WTC11 (cell line): ENCODE results near the gene EGF. TPM values are rescaled to one million over a fixed set of nuclear protein-coding genes. Genes with fewer than 3 reads are reported as not detected.

ENCODE experiments used
- ATAC-seq: fragments of 200-7000 bp; cut with Tn5 transposase; 2 replicates; pipeline ENCODE4 v1.10.0; 2021; ENCODE audit warnings: mild to moderate bottlenecking, moderate library complexity
- CTCF ChIA-PET: fragments of 300-600 bp; sonication (Branson Sonifier 250); formaldehyde crosslinking; loops from one replicate; lab custom pipeline; 2021; ENCODE audit warnings: antibody characterized with exemption; lab: Charles Lee
- POLR2A ChIA-PET: fragments of 350-600 bp; sonication (Branson Sonifier 250); formaldehyde crosslinking; loops from one replicate; lab custom pipeline; 2021; ENCODE audit warnings: antibody characterized with exemption; lab: Charles Lee
- DNase-seq: peaks from one replicate; pipeline ENCODE4 v3.0.0; 2021; ENCODE audit warnings: low spot score
- H3K27ac Mint-ChIP-seq: 2 replicates; pipeline ENCODE4 v1.8.0; 2021; ENCODE audit warnings: mixed read lengths
- H3K27me3 Mint-ChIP-seq: 2 replicates; pipeline ENCODE4 v1.8.0; 2021; ENCODE audit warnings: low read depth, mild to moderate bottlenecking, moderate library complexity, mixed read lengths
- H3K36me3 Mint-ChIP-seq: 2 replicates; pipeline ENCODE4 v1.8.0; 2021; ENCODE audit warnings: mixed read lengths
- H3K4me1 Mint-ChIP-seq: 2 replicates; pipeline ENCODE4 v1.8.0; 2022; ENCODE audit warnings: mixed read lengths
- H3K4me3 Mint-ChIP-seq: 2 replicates; pipeline ENCODE4 v1.8.0; 2021; ENCODE audit warnings: mild to moderate bottlenecking, moderate library complexity, mixed read lengths
- H3K9me3 Mint-ChIP-seq: 2 replicates; pipeline ENCODE4 v1.8.0; 2021; ENCODE audit warnings: mixed read lengths
- AR ChIP-seq: fragments of 250-450 bp; sonication (Bioruptor Pico); IDR thresholded peaks from 2 replicates; pipeline ENCODE4 v1.9.0; 2021; ENCODE audit warnings: mild to moderate bottlenecking
- ARID4B ChIP-seq: sonication (generic); formaldehyde crosslinking; IDR thresholded peaks from 2 replicates; pipeline ENCODE4 v1.8.0; 2023; ENCODE audit warnings: missing genetic modification reagents, mild to moderate bottlenecking, borderline replicate concordance
- CBFB ChIP-seq: sonication (generic); formaldehyde crosslinking; IDR thresholded peaks from 2 replicates; pipeline ENCODE4 v1.8.1; 2022; ENCODE audit warnings: mild to moderate bottlenecking, low read depth, missing genetic modification reagents
- CREM ChIP-seq: sonication (generic); formaldehyde crosslinking; IDR thresholded peaks from 2 replicates; pipeline ENCODE4 v1.8.1; 2022; ENCODE audit warnings: mild to moderate bottlenecking, missing genetic modification reagents, moderate library complexity
- ESRRA ChIP-seq: sonication (generic); formaldehyde crosslinking; IDR thresholded peaks from 2 replicates; pipeline ENCODE4 v1.8.1; 2022; ENCODE audit warnings: mild to moderate bottlenecking, missing genetic modification reagents, borderline replicate concordance
- KAT7 ChIP-seq: sonication (generic); formaldehyde crosslinking; IDR thresholded peaks from 2 replicates; pipeline ENCODE4 v1.8.1; 2023; ENCODE audit warnings: missing genetic modification reagents, mild to moderate bottlenecking, borderline replicate concordance
- MXD4 ChIP-seq: fragments of 250-450 bp; sonication (Bioruptor Pico); IDR thresholded peaks from 2 replicates; pipeline ENCODE4 v1.8.0; 2021; ENCODE audit warnings: mild to moderate bottlenecking, moderate library complexity, borderline replicate concordance
- NFYB ChIP-seq: sonication (generic); formaldehyde crosslinking; conservative IDR thresholded peaks from 2 replicates; pipeline ENCODE4 v1.8.0; 2022; ENCODE audit warnings: low read depth, missing genetic modification reagents
- SMAD3 ChIP-seq: sonication (generic); formaldehyde crosslinking; IDR thresholded peaks from 2 replicates; pipeline ENCODE4 v1.8.0; 2022; ENCODE audit warnings: missing genetic modification reagents, mild to moderate bottlenecking, borderline replicate concordance
- TCF7 ChIP-seq: sonication (generic); formaldehyde crosslinking; IDR thresholded peaks from 2 replicates; pipeline ENCODE4 v1.8.0; 2022; ENCODE audit warnings: mild to moderate bottlenecking, low read depth, missing genetic modification reagents, moderate library complexity
- TP53 ChIP-seq: sonication (generic); formaldehyde crosslinking; IDR thresholded peaks from 2 replicates; pipeline ENCODE4 v1.8.1; 2023; ENCODE audit warnings: mild to moderate bottlenecking, missing genetic modification reagents
- USF1 ChIP-seq: sonication (generic); formaldehyde crosslinking; IDR thresholded peaks from 2 replicates; pipeline ENCODE4 v1.8.0; 2022; ENCODE audit warnings: mild to moderate bottlenecking, missing genetic modification reagents
- ZMAT4 ChIP-seq: fragments of 250-450 bp; sonication (Bioruptor Pico); IDR thresholded peaks from 2 replicates; pipeline ENCODE4 v1.9.0; 2021; ENCODE audit warnings: mild to moderate bottlenecking
- ZNF121 ChIP-seq: sonication (generic); formaldehyde crosslinking; IDR thresholded peaks from 2 replicates; pipeline ENCODE4 v1.8.0; 2023; ENCODE audit warnings: missing genetic modification reagents
- ZNF416 ChIP-seq: fragments of 250-450 bp; sonication (Bioruptor Pico); IDR thresholded peaks from 2 replicates; pipeline ENCODE4 v1.9.0; 2021; ENCODE audit warnings: mild to moderate bottlenecking, inconsistent platforms
- ZNF423 ChIP-seq: fragments of 250-450 bp; sonication (Bioruptor Pico); IDR thresholded peaks from 2 replicates; pipeline ENCODE4 v2.1.2; 2022; ENCODE audit warnings: mild to moderate bottlenecking, moderate library complexity
- total RNA-seq: library from RNA; stranded (reverse); gene quantifications from 3 replicates; pipeline ENCODE4 v1.2.3, GENCODE V29; 2021

EGF gene
- total RNA-seq, 1 experiment from 2014 or later = 2.5 TPM

GRCh38 chr4:109969919-109970318 is 57.2 kb downstream of the EGF start:
- H3K27me3 Mint-ChIP-seq = no peaks in the 10 kb centered on the region
- ChIA-PET POLR2A (no interaction called here), CTCF (no interaction called here)
- no peak overlapping the region for H3K4me3 Mint-ChIP-seq
- ATAC-seq (no peak), DNase-seq (no peak)
- H3K27ac Mint-ChIP-seq = no peak overlapping the region
- H3K36me3 Mint-ChIP-seq = no peaks in the 10 kb centered on the region
- TF ChIP-seq ARID4B (CRISPR knock-in tag) (no peak), ZNF121 (CRISPR knock-in tag) (no peak), CBFB (CRISPR knock-in tag) (no peak), ESRRA (CRISPR knock-in tag) (no peak), MXD4 (CRISPR knock-in tag) (no peak), SMAD3 (CRISPR knock-in tag) (no peak), KAT7 (no peak), AR (no peak), USF1 (no peak)
- no peaks in the 10 kb centered on the region for H3K9me3 Mint-ChIP-seq
- peaks cover 17% of the 10 kb centered on the region for H3K4me1 Mint-ChIP-seq

- ATAC-seq (peak; percentile 82), DNase-seq (no peak)
- ChIA-PET CTCF (interaction anchor here (0.7 kb wide), 1 partner anchor 469 kb away, joined by 3 read pairs; no protein-coding TSS in a partner anchor), POLR2A (no interaction called here)
- Mint-ChIP-seq H3K36me3 (no peaks in the 10 kb centered on the region), H3K27ac (no peak overlapping the region), H3K4me1 (peaks cover 17% of the 10 kb centered on the region), H3K27me3 (no peaks in the 10 kb centered on the region), H3K9me3 (no peaks in the 10 kb centered on the region), H3K4me3 (peak overlapping the region; percentile 48)
- TF ChIP-seq TP53 = no peak
- no peak for TF ChIP-seq CREM
- no peak for TF ChIP-seq ZNF416 (CRISPR knock-in tag)
- no peak for TF ChIP-seq ZNF423
- no peak for TF ChIP-seq ZMAT4
- no peak for TF ChIP-seq TCF7
- TF ChIP-seq NFYB (CRISPR knock-in tag) = no peak
Observed at GRCh38 chr4:109972786-109973528, 60.3 kb downstream of the EGF start.
